C4-2B (cell line): ENCODE measurements around the gene HMGB1.

Experiments
- H3K27ac ChIP-seq: fragments of 450-650 bp; 2 replicates; pipeline ENCODE4 v1.5.1; 2017
- ZFX ChIP-seq: fragments of 450-650 bp; IDR thresholded peaks from 2 replicates; pipeline ENCODE4 v1.6.1; 2017
- TF ChIP-seq, protein P1 (sequence below): fragments of 450-650 bp; conservative IDR thresholded peaks from 2 replicates; pipeline ENCODE4 v1.5.1; 2017; ENCODE audit warnings: mild to moderate bottlenecking

HMGB1 gene

GRCh38 chr13:30408319-30409101 lies 57.2 kb downstream of the HMGB1 start:
- peak overlapping the region; percentile 18 for H3K27ac ChIP-seq
- TF ChIP-seq, protein P1, sequence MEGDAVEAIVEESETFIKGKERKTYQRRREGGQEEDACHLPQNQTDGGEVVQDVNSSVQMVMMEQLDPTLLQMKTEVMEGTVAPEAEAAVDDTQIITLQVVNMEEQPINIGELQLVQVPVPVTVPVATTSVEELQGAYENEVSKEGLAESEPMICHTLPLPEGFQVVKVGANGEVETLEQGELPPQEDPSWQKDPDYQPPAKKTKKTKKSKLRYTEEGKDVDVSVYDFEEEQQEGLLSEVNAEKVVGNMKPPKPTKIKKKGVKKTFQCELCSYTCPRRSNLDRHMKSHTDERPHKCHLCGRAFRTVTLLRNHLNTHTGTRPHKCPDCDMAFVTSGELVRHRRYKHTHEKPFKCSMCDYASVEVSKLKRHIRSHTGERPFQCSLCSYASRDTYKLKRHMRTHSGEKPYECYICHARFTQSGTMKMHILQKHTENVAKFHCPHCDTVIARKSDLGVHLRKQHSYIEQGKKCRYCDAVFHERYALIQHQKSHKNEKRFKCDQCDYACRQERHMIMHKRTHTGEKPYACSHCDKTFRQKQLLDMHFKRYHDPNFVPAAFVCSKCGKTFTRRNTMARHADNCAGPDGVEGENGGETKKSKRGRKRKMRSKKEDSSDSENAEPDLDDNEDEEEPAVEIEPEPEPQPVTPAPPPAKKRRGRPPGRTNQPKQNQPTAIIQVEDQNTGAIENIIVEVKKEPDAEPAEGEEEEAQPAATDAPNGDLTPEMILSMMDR: peak; percentile 83
- TF ChIP-seq ZFX: no peak

- H3K27ac ChIP-seq: no peak overlapping the region
- TF ChIP-seq ZFX: no peak
- TF ChIP-seq, protein P1: no peak
Observed at GRCh38 chr13:30406779-30407416, 58.8 kb downstream of the HMGB1 start.
